GM12878 (cell line): Measurements from ENCODE around the gene GPR61. TPM values are rescaled to one million over a fixed set of nuclear protein-coding genes. Genes with fewer than 3 reads are reported as not detected.
A peak's percentile ranks its signal among the peaks of the same experiment; 100 is the strongest.

Experiments
- ATAC-seq: fragments of 200-7000 bp; cut with Tn5 transposase; 3 replicates; pipeline ENCODE4 v1.9.1; 2020; ENCODE audit warnings: mild to moderate bottlenecking, moderate library complexity
- Bru-seq: library from RNA; stranded (reverse); fragments of 400-500 nt; gene quantifications from one replicate; lab custom pipeline; 2021; lab: Mats Ljungman, UMichigan
- BruChase-seq, 2 experiments: library from RNA; stranded (reverse); fragments of 400-500 nt; gene quantifications; one replicate each; lab custom pipeline; 2021; lab: Mats Ljungman, UMichigan
- BruUV-seq: library from RNA; stranded (reverse); fragments of 400-500 nt; replicated peaks from 2 replicates; lab custom pipeline; 2021; lab: Mats Ljungman, UMichigan
- CTCF ChIA-PET: fragments of 300-600 bp; sonication (Branson Sonifier 250); formaldehyde crosslinking; extraction: SDS; loops from one replicate; lab custom pipeline; 2021; ENCODE audit warnings: inconsistent platforms; lab: Yijun Ruan, JAX
- POLR2A ChIA-PET: fragments of 350-600 bp; formaldehyde crosslinking; extraction: SDS; loops from one replicate; lab custom pipeline; 2021; ENCODE audit warnings: inconsistent platforms; lab: Charles Lee
- RAD21 ChIA-PET: fragments of 300-600 bp; sonication (Branson Sonifier 250); formaldehyde crosslinking; loops from one replicate; lab custom pipeline; 2023; ENCODE audit warnings: antibody characterized with exemption; ENCODE audit not compliant: unreplicated experiment; lab: Charles Lee
- SMC1A ChIA-PET: fragments of 300-600 bp; sonication (Branson Sonifier 250); formaldehyde crosslinking; loops from one replicate; lab custom pipeline; 2023; ENCODE audit not compliant: unreplicated experiment, uncharacterized antibody; lab: Charles Lee
- DNase-seq: peaks from one replicate; pipeline ENCODE4 v3.0.0-alpha.2; 2011; ENCODE audit warnings: low read depth, low spot score
- FAIRE-seq: peaks from 3 replicates; lab custom pipeline; 2011; peaks lifted over from hg19 to GRCh38; lab: Jason Lieb, UNC
- H2AFZ ChIP-seq: 2 replicates; pipeline ENCODE4 v1.6.0; 2011; ENCODE audit warnings: low read depth, low read length, control low read depth; ENCODE audit not compliant: control insufficient read depth
- H3K27ac ChIP-seq: 2 replicates; pipeline ENCODE4 v1.5.1; 2011; ENCODE audit warnings: control low read depth; ENCODE audit not compliant: control insufficient read depth, insufficient read depth
- H3K27me3 ChIP-seq, 2 experiments: replicated peaks in 1 of 2; 2 replicates each; pipeline versions ENCODE4 v1.6.0 to v1.6.1; 2011; ENCODE audit warnings: low read length in 1 of 2; ENCODE audit not compliant: control insufficient read depth in 2 of 2, insufficient read depth in 2 of 2
- H3K36me3 ChIP-seq, 2 experiments: 2 replicates each; pipeline ENCODE4 v1.5.1; 2011; ENCODE audit warnings: low read length in 1 of 2; ENCODE audit not compliant: control insufficient read depth in 2 of 2, insufficient read depth in 2 of 2
- H3K4me1 ChIP-seq: 2 replicates; pipeline ENCODE4 v1.6.1; 2011; ENCODE audit warnings: mild to moderate bottlenecking, low read length, moderate library complexity, mixed read lengths; ENCODE audit not compliant: control insufficient read depth, insufficient read depth
- H3K4me2 ChIP-seq: 2 replicates; pipeline ENCODE4 v1.6.0; 2011; ENCODE audit warnings: control low read depth; ENCODE audit not compliant: control insufficient read depth, insufficient read depth
- H3K4me3 ChIP-seq: fragments of 200-600 bp; sonication (generic); 2 replicates; pipeline ENCODE4 v1.5.1; 2016
- H3K79me2 ChIP-seq: 2 replicates; pipeline ENCODE4 v1.6.0; 2011; ENCODE audit warnings: low read length; ENCODE audit not compliant: control insufficient read depth, insufficient read depth
- H3K9ac ChIP-seq: 2 replicates; pipeline ENCODE4 v1.8.0; 2011; ENCODE audit warnings: low read length, control low read depth, mixed read lengths; ENCODE audit not compliant: control insufficient read depth, insufficient read depth
- H3K9me3 ChIP-seq: replicated peaks from 3 replicates; pipeline ENCODE4 v1.5.1; 2011; ENCODE audit warnings: mild to moderate bottlenecking, low read length; ENCODE audit not compliant: control insufficient read depth, insufficient read depth
- H4K20me1 ChIP-seq: 2 replicates; pipeline ENCODE4 v1.6.0; 2011; ENCODE audit not compliant: control insufficient read depth, insufficient read depth
- ASH2L ChIP-seq: fragments of 300-600, 200-600 bp; sonication (generic); IDR thresholded peaks from 2 replicates; pipeline ENCODE4 v1.6.1; 2017; ENCODE audit warnings: low read depth, mild to moderate bottlenecking, borderline replicate concordance
- CBFB ChIP-seq: IDR thresholded peaks from 2 replicates; pipeline ENCODE4 v1.6.1; 2016; ENCODE audit warnings: antibody characterized with exemption, low read depth
- CBX5 ChIP-seq: sonication (generic); IDR thresholded peaks from 2 replicates; pipeline ENCODE4 v1.6.1; 2016; ENCODE audit warnings: low read depth, moderate library complexity, mild to moderate bottlenecking, inconsistent platforms
- E2F4 ChIP-seq: IDR thresholded peaks from 2 replicates; pipeline ENCODE4 v1.6.1; 2012; ENCODE audit warnings: low read depth, low read length, improper control_type of control experiment
- EZH2 ChIP-seq: IDR thresholded peaks from 2 replicates; pipeline ENCODE4 v1.6.1; 2012; ENCODE audit warnings: low read depth, mild to moderate bottlenecking, control low read depth, inconsistent platforms, low read length, borderline replicate concordance; ENCODE audit not compliant: control insufficient read depth
- JUND ChIP-seq: IDR thresholded peaks from 2 replicates; pipeline ENCODE4 v1.6.1; 2012; ENCODE audit warnings: low read depth, mild to moderate bottlenecking, low read length, improper control_type of control experiment, moderate library complexity
- MYB ChIP-seq: fragments of 150-350 bp; IDR thresholded peaks from 2 replicates; pipeline ENCODE4 v1.6.1; 2014; ENCODE audit warnings: mild to moderate bottlenecking, low read depth, low read length, borderline replicate concordance
- NFIC ChIP-seq: IDR thresholded peaks from 2 replicates; pipeline ENCODE4 v1.6.1; 2012; ENCODE audit warnings: low read depth, mild to moderate bottlenecking, inconsistent platforms, low read length, moderate library complexity
- NRF1 ChIP-seq: conservative IDR thresholded peaks from 2 replicates; pipeline ENCODE4 v1.6.1; 2011; ENCODE audit warnings: mild to moderate bottlenecking, low read depth, low read length, improper control_type of control experiment
- RFX5 ChIP-seq: IDR thresholded peaks from 2 replicates; pipeline ENCODE4 v1.6.1; 2011; ENCODE audit warnings: low read depth, low read length, improper control_type of control experiment
- ZBTB33 ChIP-seq: fragments of 450-650 bp; IDR thresholded peaks from 2 replicates; pipeline ENCODE4 v1.6.1; 2017; ENCODE audit warnings: mild to moderate bottlenecking
- ZNF384 ChIP-seq: IDR thresholded peaks from 2 replicates; pipeline ENCODE4 v1.6.1; 2012; ENCODE audit warnings: low read depth, mild to moderate bottlenecking, low read length, improper control_type of control experiment, borderline replicate concordance
- WGBS: methylation state at CpG from one replicate; pipeline ENCODE4 v1.1.6; 2016; ENCODE audit warnings: low lambda C conversion rate; ENCODE audit not compliant: insufficient replicate concordance, insufficient coverage; ENCODE audit errors: missing lambda C conversion rate; 5-methylcytosine and 5-hydroxymethylcytosine counted together
- in situ Hi-C: fragments of 300-500 bp; cut with MboI; formaldehyde crosslinking; loops from 9 replicates; pipeline ENCODE4 v1.14.3; 2018; ENCODE audit warnings: mixed read lengths
- intact Hi-C: fragments of 100-400 bp; cut with micrococcal nuclease; formaldehyde crosslinking; loops from one replicate; pipeline ENCODE4 v1.14.2; 2022; ENCODE audit not compliant: unreplicated experiment
- long read RNA-seq, 2 experiments: library from polyadenylated mRNA; unstranded; transcript quantifications; one replicate each; pipeline ENCODE4 v2.0.0, GENCODE V29; 2019 to 2020
- polyA minus RNA-seq, 3 experiments: library from RNA; depleted of rRNA, polyadenylated mRNA; stranded (reverse); fragments of >200 nt; gene quantifications; 2 replicates each; pipeline ENCODE4 v1.2.3, GENCODE V29; 2011
- polyA plus RNA-seq, 11 experiments: library from polyadenylated mRNA; depleted of rRNA in 4 of 11; unstranded in 6 of 11; stranded (reverse) in 5 of 11; fragments of >200 nt; fragmentation: Nextera tagmentation in 4 of 11; fragmentation: Illumina TruSeq in 1 of 11; extraction: Ambion mirVana in 4 of 11; extraction: Trizol in 1 of 11; gene quantifications; 1 replicate in 1 of 11; 2 replicates in 10 of 11; pipeline versions ENCODE4 v1.2.1 to v1.2.3, GENCODE V29; 2011 to 2016; ENCODE audit warnings: inconsistent platforms in 2 of 11, missing spikeins in 2 of 11, low read depth in 1 of 11
- total RNA-seq, 4 experiments: library from RNA; depleted of rRNA in 3 of 4; stranded (reverse); fragments of >200 nt in 3 of 4; fragmentation: Illumina TruSeq in 1 of 4; extraction: Trizol in 1 of 4; gene quantifications; 2 replicates each; pipeline versions ENCODE4 v1.2.1 to v1.2.3, GENCODE V29; 2013 to 2021

The GPR61 gene
- total RNA-seq (2013; cell fraction: nucleolus; rRNA removed) = 0.44 and 1.3 TPM in 2 replicates
- total RNA-seq (2014; rRNA removed) (0.44 TPM in 1 of 2 replicates, not detected in the other), total RNA-seq (2014; rRNA removed; fragmentation: Illumina TruSeq; extraction: Trizol) (0.31 and 0.32 TPM in 2 replicates), total RNA-seq (2021) (0.38 TPM in 1 of 2 replicates, not detected in the other), polyA plus RNA-seq (2011; rRNA removed) (0.23 and 0.53 TPM in 2 replicates), polyA plus RNA-seq (2014; fragmentation: Illumina TruSeq; extraction: Trizol) (0.21 TPM in 1 of 2 replicates, not detected in the other), polyA plus RNA-seq (2014; fragmentation: Nextera tagmentation; extraction: Ambion mirVana) (1 to 10 TPM in 1 of 2 experiments, under 1 TPM in 1; 0.19 to 1.1 TPM), polyA plus RNA-seq (2014; rRNA removed) (not detected in 2 replicates), polyA plus RNA-seq (2016; fragmentation: Nextera tagmentation; extraction: Ambion mirVana) (under 1 TPM; 0.47 to 0.84 TPM), polyA minus RNA-seq (2011; rRNA and poly(A)+ RNA removed) (2.6 and 3.8 TPM in 2 replicates), Bru-seq, nascent RNA (percentile 24 among the genes with signal in this experiment), BruChase-seq, experiment 1, labeled RNA remaining after a 6-hour chase (percentile 33 among the genes with signal in this experiment), BruChase-seq, experiment 2, labeled RNA remaining after a 2-hour chase (percentile 23 among the genes with signal in this experiment)
- 0.07 TPM for polyA plus RNA-seq (2011; ENCODE audit: low read depth)
- 0.22 and 0.32 TPM in 2 replicates for polyA plus RNA-seq (2011; cell fraction: cytosol; rRNA removed)
- polyA plus RNA-seq (2011; cell fraction: nucleus; rRNA removed) = 0.19 and 0.51 TPM in 2 replicates
- 0.23 and 0.66 TPM in 2 replicates for polyA plus RNA-seq (2012)
- polyA minus RNA-seq (2011; cell fraction: cytosol; rRNA and poly(A)+ RNA removed) = not detected in 2 replicates
- polyA minus RNA-seq (2011; cell fraction: nucleus; rRNA and poly(A)+ RNA removed) = 1.8 and 2.5 TPM in 2 replicates
- long read RNA-seq, experiment 1 = 0 reads
- long read RNA-seq, experiment 2 = 0 reads

GRCh38 chr1:109539676-109540075, at the start of gene GPR61:
Gene GPR61, plus strand, starts transcription at chr1:109539872. Its CDS starts 3,151 bp downstream, at chr1:109543023.
- in situ Hi-C loops = no loop called here
- ATAC-seq = no peak
- no TSS peak for BruUV-seq
- no peaks in the 10 kb centered on the region for H3K36me3 ChIP-seq
- 77% methylated on average over 5 of the region's 7 CpGs for WGBS
- no peak within 1 kb of the TSS for H3K27ac ChIP-seq
- POLR2A ChIA-PET = interaction anchor here (0.9 kb wide), 1 partner anchor 467 kb away, joined by 3 read pairs; no protein-coding TSS in a partner anchor
- no peak within 1 kb of the TSS for H3K4me3 ChIP-seq
- no peaks in the 10 kb centered on the region for H3K79me2 ChIP-seq
- no peak for FAIRE-seq
- H3K27me3 ChIP-seq = no peaks in the 10 kb centered on the region
- no peak for DNase-seq
- no peak within 1 kb of the TSS for H3K9ac ChIP-seq
- no peaks in the 10 kb centered on the region for H4K20me1 ChIP-seq
- RAD21 ChIA-PET = interaction anchor here (1.7 kb wide), 1 partner anchor 235 kb away, joined by 5 read pairs; no protein-coding TSS in a partner anchor
- no peaks in the 10 kb centered on the region for H3K4me1 ChIP-seq
- intact Hi-C loops = no loop called here
- CTCF ChIA-PET = interaction anchor here (0.9 to 21.3 kb wide), 3 partner anchors 39 to 444 kb away, joined by 3 to 1280 read pairs (median 11); partner anchors contain the start of genes AHCYL1, AMIGO1 and CYB561D1
- H3K9me3 ChIP-seq = no peaks in the 10 kb centered on the region
- TF ChIP-seq CBX5 (no peak), RFX5 (no peak), ZNF384 (no peak), NFIC (no peak), MYB (no peak), E2F4 (no peak), CBFB (no peak), JUND (no peak), EZH2 (no peak), ZBTB33 (no peak), ASH2L (no peak), NRF1 (no peak)
- no peak within 1 kb of the TSS for H3K4me2 ChIP-seq
- SMC1A ChIA-PET = interaction anchor here (0.7 to 2.5 kb wide), 2 partner anchors 10 to 116 kb away, joined by 4 to 10 read pairs; partner anchors contain the start of gene GSTM4
- no peak within 1 kb of the TSS for H2AFZ ChIP-seq
